GM21367 (cell line): ENCODE results near the gene CREB3L2.
A peak's percentile ranks its signal among the peaks of the same experiment; 100 is the strongest.
"Not testable (repeated sequence)": the region's sequence is repeated elsewhere in the genome, so short reads cannot be mapped to it uniquely, and the experiment has no call there.

Experiments
- ATAC-seq: cut with Tn5 transposase; IDR thresholded peaks from one replicate; pipeline ENCODE4 v1.9.1; 2021; ENCODE audit not compliant: unreplicated experiment

Gene CREB3L2

DNA sequence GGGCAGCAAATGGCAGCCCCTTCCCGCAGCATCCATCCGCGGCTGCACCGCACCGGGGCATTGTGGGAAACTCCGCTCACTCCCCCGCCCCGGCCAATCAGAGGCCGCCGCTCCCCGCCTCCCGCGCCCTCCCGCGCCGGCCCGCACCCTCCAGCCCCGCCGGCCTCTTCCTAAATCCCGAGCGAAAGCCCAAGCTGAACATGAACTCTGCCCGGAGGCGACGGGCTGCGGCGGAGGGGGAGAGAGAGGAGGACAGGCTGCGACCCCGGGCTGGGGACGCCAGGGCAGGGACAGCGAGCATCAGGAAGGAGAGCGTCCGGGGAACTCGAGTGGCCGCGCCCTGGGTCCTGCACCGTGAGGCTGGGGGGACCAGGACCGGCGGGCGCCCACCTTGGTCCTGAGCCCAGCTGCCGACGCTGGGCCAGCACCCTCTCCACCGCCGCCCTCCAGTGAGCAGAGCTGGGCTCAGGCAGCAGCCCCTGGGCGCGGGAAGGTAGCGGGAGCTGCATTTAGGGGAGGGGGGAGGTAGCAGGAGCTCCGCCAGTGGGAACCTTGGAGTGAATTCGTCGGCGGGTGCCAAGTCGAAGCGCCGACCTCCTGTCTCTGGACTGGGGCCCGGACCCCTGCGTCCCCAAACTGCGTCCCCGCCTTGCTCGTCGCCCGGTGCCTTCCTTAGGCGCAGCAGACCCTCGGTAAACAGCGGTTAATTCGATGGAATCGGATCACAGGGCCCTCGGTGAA is 154.9 kb downstream of the CREB3L2 start, which contains the start of gene DGKI:
Gene DGKI (minus strand): TSS at position 148 of the 741 bp plus-strand sequence.
- ATAC-seq: peak; percentile 36

GRCh38 chr7:137846549-137846826 is 155.4 kb downstream of the CREB3L2 start:
- ATAC-seq: peak; percentile 28

- ATAC-seq: no peak
Observed at GRCh38 chr7:137844677-137845425, 157.0 kb downstream of the CREB3L2 start.

- no peak for ATAC-seq
Observed at GRCh38 chr7:137839903-137840779, 161.7 kb downstream of the CREB3L2 start.

DNA sequence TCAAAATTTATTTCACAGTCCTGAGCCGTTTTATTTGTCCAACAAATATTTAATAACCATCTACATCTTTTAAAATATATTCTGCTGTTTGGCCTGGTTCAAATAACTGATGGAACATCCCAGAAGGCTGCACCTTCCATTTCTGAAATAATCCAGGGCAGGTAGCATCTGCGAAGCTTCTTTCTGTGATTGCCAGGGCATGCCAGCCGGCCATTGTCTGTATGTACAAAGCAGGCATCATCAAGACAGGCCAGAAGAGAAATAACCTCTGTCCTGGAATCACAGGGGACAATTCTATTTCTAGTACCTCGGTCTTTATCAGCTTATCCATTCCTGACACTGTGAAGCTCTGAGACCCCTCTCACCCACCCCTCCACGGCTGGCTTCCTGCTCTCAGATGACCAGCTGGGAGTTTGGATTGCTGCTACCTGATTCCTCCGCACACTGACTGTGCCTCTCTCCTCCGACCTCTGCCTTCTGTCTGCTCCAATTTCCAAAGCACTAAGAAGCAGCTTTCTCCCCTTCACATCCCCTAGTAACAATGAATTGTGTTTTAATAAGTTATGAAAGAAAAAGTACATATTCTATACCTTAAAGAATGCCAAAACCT is 163.1 kb downstream of the CREB3L2 start:
- ATAC-seq: no peak

GRCh38 chr7:137836541-137836940 is 165.3 kb downstream of the CREB3L2 start:
- no peak for ATAC-seq

- no peak for ATAC-seq
Observed at GRCh38 chr7:137836113-137836509, 165.8 kb downstream of the CREB3L2 start.

DNA sequence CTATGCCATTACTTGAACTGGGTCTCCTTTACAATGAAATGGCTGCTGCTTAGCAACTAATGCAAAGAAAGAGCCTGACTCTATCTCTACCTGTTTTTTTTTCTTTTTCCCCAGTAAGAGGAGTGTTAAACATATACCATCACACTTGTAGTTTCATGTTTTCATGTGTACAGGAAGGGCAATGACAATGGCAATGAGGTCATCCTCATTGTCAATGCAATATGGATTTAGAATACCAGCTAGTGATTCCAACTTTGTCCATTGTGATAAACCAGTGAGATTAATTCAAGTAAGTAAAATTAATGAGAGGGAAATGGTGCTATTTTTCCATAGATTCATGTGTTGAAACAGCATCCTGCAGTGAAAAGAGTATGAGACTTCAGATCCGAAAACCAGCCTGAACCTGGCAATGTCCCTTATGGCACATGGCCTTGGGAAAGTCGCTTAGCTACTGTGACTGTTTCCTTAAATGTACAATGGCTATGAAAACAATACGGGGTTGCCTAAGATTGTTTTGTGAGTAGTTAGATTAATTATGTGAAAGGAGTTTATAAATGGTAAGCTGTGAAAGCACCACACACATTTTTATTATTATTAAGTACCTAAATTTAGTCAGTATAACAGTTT is 166.3 kb downstream of the CREB3L2 start:
- no peak for ATAC-seq

DNA sequence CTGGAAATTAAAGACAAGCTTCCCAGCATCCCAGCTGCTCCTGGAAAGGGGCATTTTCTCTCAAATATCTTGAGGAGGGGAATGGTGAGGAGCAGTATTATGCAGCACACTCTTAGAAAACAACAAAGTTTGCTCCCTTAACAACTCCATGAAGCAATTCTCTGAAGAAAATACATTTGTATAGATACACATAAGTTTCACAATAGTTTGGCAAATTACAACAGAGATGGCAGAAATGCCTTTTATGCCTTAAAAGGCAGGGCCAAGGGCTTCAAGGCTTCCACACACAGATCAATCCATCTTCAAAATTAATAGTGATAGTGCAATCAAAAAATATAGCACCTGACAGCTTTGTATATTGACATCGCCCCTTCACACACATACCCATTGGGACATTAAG is 167.3 kb downstream of the CREB3L2 start:
- ATAC-seq: no peak

GRCh38 chr7:137832990-137833389 is 168.9 kb downstream of the CREB3L2 start:
- ATAC-seq: not testable (repeated sequence)

DNA sequence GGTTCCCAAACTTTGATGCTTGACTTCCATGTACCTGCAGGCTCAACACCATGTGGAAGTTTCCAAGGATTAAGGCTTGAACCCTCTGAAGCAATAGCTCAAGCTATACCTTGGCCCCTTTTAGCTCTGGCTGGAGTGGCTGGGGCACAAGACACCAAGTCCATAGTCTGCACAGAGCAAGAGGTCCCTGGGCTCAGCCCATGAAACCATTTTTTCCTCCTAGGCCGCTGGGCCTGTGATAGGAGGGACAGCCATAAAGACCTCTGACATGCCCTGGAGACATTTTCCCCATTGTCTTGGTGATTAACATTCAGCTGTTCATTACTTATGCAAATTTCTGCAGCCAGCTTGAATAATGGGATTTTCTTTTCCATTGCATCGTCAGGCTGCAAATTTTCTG is 169.5 kb downstream of the CREB3L2 start:
- no peak for ATAC-seq

DNA sequence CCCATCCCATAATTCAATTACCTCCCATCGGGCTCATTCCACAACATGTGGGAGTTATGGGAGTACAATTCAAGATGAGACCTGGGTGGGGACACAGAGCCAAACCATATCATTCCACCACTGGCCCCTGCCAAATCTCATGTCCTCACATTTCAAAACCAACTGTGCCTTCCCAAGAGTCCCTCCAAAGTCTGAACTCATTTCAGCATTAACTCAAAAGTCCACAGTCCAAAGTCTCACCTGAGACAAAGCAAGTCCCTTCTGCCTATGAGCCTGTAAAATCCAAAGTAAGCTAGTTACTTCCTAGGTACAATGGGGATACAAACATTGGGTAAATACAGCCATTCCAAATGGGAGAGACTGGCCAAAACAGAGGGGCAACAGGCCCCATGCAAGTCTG is 170.3 kb downstream of the CREB3L2 start:
- not testable (repeated sequence) for ATAC-seq

DNA sequence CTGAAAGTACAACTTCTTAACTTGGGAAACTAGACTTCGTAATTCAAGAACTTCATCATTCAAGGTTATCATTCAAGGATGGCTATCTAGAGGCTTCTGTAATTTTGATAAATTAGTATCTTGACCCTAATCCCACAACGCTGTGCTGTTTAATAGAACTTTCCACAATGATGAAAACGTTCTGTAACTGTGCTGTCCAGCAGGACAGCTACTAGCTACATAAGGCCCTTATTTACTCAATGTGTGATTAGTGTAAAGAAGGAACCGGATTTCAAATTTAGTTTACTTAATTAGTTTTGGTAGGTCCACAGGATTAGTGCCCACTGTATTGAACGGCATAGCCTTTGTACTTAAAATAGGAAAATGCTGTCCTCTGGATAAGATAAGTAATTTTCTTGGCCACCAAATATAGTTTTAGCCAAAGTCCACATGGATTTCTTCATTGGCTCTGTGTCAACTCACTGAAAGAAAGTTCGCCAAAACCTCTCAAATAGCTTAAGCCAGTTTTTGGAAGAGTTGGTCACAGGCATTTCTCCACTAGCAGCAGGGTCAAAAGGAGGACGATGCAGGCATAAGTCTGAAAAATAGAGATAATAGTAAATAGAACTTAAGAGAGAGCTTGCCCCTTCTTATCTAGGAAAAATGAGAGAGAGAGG is 172.4 kb downstream of the CREB3L2 start:
- ATAC-seq: no peak

- ATAC-seq: no peak
Observed at GRCh38 chr7:137828456-137828855, 173.4 kb downstream of the CREB3L2 start.

- no peak for ATAC-seq
Observed at GRCh38 chr7:137825489-137825888, 176.4 kb downstream of the CREB3L2 start.
